Activated CD4-positive, alpha-beta T cell treated with anti-CD3 and anti-CD28 coated beads, Interleukin-10, Interleukin-2, amounts not matched to agents 100 ng/mL and 50 ng/mL, durations not matched to agents 16 hours and 8 hours (primary cell): ENCODE measurements around the gene ZNF443.
"Not testable (repeated sequence)": the region's sequence is repeated elsewhere in the genome, so short reads cannot be mapped to it uniquely, and the experiment has no call there.

ENCODE experiments used
- DNase-seq: peaks from one replicate; pipeline ENCODE4 v3.0.0-alpha.2; 2020

Gene ZNF443

GRCh38 chr19:12440541-12441316 is at the start of gene ZNF443:
Gene ZNF443 (minus strand): TSS chr19:12441021. CDS start chr19:12440914, 107 bp downstream.
- peak; percentile 99 for DNase-seq

DNA sequence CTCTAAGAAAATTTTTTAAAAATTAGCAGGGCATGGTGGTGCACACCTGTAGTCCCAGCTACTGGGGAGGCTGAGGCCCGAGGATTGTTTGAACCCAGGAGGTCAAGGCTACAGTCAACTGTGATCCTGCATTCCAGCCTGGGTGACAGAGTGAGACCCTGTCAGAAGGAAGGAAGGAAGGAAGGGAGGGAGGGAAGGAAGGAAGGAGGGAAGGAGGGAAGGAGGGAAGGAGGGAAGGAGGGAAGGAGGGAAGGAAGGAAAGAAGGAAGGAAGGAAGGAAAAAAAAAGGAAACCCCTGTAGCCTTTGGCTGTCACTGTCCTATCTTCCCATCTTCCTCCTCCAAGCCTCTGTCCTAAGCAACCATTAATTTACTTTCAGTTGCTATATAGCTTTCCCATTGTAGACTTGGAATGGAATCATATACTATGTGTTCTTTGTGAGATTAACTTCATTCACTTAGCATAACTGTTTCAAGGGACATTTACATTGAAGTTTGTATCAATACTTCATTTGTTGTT is 45.5 kb upstream of the ZNF443 start:
- not testable (repeated sequence) for DNase-seq

GRCh38 chr19:12485571-12485970 is 44.8 kb upstream of the ZNF443 start:
- DNase-seq = no peak

GRCh38 chr19:12485052-12485416 is 44.2 kb upstream of the ZNF443 start:
- DNase-seq = no peak

- DNase-seq = peak; percentile 90
Observed at GRCh38 chr19:12484371-12485051, 43.7 kb upstream of the ZNF443 start, which contains the start of gene ZNF709. Gene ZNF709 (minus strand): TSS chr19:12484816. CDS start chr19:12484657, 159 bp downstream.

- no peak for DNase-seq
Observed at GRCh38 chr19:12484011-12484370, 43.2 kb upstream of the ZNF443 start.

DNA sequence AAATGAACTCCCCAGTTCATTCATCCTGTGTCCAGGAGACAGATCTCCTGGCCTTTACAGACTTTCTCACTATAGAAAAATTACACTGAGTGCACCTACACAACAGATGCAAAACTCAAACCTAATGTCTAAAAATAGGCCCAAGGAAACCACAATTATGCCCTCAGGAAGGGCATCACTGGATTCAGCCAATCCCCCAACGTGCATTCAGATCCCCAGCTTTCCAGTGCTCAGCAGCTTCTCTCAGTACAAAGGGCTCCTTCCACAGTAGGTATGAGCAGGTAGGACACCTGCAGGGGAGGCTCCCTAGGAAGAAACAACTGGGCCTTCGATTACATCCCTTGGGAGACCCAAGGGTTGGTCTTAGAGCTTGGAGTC is 41.7 kb upstream of the ZNF443 start:
- DNase-seq = no peak

- no peak for DNase-seq
Observed at GRCh38 chr19:12481781-12482508, 41.1 kb upstream of the ZNF443 start.

GRCh38 chr19:12478234-12478941 is 37.6 kb upstream of the ZNF443 start:
- DNase-seq = no peak

DNA sequence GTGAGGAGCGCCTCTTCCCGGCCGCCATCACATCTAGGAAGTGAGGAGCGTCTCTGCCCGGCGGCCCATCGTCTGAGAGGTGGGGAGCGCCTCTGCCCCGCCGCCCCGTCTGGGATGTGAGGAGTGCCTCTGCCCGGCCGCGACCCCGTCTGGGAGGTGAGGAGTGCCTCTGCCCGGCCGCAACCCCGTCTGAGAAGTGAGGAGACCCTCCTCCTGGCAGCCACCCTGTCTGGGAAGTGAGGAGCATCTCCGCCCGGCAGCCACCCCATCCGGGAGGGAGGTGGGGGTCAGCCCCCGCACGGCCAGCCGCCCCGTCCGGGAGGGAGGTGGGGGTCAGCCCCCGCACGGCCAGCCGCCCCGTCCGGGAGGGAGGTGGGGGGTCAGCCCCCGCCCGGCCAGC is 26.8 kb upstream of the ZNF443 start:
- DNase-seq = not testable (repeated sequence)

DNA sequence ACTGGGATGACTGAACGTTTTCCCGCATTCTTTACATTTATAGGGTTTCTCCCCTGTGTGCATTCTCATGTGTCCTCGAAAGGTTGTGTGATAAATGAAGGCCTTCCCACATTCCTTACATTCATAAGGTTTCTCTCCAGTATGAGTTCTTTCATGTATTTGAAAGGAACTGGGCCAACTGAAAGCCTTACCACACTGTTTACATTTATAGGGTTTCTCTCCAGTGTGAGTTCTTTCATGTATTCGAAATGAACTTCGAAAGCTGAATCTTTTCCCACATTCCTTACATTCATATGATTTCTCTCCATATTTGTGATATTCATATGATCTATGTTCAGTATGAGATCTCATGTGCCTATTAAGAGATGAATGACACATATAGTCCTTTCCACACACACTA is 24.4 kb upstream of the ZNF443 start:
- no peak for DNase-seq

- no peak for DNase-seq
Observed at GRCh38 chr19:12464769-12465168, 23.9 kb upstream of the ZNF443 start.

DNA sequence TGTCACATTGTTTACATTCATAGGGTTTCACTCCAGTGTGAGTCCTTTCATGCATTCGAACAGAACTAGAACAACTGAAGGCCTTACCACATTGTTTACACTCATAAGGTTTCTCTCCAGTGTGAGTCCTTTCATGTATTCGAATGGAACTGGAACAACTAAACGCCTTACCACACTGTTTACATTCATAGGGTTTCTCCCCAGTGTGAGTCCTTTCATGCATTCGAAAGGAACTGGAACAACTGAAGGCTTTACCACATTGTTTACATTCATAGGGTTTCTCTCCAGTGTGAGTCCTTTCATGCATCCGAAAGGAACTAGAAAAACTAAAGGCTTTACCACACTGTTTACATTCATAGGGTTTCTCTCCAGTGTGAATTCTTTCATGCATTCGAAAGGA is 23.3 kb upstream of the ZNF443 start:
- not testable (repeated sequence) for DNase-seq

DNA sequence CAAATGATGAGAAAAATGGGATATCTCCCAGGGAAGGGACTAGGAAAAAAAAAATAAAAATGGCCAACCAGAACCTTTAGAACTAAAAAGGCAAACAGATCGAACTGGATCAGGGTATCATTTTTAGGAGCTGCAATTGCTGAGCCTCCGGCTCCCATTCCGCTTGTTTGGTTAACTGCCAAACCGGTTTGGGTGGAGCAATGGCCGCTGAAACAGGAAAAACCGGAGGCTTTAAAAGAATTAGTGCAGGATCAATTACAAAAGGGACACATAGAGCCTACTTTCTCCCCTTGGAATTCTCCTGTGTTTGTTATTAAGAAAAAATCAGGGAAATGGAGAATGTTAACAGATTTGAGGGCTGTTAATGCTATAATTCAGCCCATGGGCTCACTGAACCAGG is 12.7 kb upstream of the ZNF443 start:
- no peak for DNase-seq

DNA sequence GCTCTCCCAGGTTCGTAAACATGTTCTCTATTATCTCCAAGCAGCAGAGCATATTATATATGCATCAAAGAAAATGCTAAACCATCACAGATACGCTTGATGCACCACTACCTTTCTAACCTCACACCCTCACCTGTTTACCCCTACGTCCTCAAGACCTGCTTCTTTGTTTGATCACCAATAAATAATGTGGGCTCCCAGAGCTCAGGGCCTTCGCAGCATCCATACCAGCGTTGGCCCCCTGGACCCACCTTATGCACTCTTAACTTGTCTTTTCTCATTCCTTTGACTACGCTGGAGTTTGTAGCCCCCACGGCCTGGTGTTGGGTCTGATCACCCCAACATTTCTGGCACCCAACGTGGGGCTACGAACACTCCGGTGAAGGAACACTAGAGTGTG is 10.0 kb upstream of the ZNF443 start:
- no peak for DNase-seq

DNA sequence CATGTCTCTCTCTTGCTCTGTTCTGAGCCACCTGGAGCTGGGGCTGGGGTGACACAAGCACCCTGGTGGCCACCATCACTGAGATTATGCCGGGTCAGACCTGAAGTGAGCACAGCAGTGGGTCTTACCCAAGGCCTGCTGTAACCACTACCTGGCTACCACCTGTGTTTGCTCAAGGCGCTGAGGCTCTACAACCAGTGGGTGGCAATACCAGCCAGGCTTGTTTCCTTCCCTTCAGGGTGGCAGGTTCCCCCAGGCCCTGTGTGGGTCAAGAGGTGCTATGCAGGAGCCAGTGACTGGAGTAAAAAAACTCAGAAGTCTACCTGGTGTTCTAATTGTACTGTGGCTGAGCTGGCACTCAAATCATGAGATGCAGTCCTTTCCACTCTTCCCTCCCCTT is 8.0 kb upstream of the ZNF443 start:
- no peak for DNase-seq

DNA sequence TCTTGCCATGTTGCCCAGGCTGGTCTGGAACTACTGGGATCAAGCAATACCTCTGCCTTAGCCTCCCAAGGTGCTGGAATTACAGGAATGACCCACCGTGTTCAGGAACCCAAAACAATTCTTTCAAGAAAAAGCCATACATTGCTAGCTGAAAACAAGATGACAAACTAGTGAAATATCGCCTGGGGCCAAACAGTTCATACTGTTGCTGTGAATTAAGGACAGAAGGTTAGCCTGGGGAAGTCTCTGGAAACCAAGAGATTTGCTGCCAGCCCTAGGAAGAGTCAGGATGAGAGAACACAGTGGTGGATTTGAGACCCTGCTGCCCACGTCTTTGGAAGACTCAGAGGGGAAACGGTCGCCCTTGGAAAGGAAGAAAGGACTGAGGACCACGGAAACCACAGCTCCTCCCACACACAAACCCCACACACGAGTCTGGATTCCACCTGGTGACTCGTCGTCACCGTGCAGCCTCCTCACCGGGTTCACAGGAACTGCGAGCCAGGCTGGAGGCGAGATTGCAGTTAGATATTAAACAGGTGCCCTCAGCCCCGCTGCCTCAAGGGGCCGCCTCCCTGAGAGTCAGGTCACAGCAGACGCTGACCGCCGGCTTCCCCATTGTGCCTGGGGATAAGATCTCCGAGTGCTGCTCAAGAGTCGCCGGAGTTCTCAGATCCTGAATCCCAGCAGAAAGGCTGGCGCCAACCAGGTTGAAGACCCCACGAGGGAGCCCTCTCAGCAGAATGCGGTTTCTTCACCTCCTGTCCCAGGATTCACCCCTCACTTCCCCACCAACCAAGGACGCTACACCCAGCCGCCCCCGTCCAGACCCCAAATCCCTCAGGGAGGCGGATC is 908 bp downstream of the ZNF443 start:
- peak; percentile 32 for DNase-seq

GRCh38 chr19:12430726-12431299 is 10.0 kb downstream of the ZNF443 start:
- not testable (repeated sequence) for DNase-seq

DNA sequence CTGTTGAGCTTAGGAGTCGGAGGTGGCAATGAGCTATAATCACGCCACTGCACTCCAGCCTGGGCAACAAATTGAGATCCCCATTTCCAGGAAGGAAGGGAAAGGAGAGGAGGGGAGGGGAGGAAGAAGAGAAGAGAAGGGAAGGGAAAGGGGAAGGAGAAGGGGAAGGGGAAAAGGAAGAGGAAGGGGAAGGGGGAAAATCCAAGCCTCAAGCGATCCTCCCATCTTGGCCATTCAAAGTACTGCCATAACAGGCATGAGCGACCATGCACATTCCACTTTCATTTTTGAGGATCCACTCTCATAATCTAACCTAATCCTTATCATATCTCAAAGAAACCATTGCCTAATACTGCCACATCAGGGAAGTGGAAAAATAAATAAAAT is 14.9 kb downstream of the ZNF443 start:
- no peak for DNase-seq

DNA sequence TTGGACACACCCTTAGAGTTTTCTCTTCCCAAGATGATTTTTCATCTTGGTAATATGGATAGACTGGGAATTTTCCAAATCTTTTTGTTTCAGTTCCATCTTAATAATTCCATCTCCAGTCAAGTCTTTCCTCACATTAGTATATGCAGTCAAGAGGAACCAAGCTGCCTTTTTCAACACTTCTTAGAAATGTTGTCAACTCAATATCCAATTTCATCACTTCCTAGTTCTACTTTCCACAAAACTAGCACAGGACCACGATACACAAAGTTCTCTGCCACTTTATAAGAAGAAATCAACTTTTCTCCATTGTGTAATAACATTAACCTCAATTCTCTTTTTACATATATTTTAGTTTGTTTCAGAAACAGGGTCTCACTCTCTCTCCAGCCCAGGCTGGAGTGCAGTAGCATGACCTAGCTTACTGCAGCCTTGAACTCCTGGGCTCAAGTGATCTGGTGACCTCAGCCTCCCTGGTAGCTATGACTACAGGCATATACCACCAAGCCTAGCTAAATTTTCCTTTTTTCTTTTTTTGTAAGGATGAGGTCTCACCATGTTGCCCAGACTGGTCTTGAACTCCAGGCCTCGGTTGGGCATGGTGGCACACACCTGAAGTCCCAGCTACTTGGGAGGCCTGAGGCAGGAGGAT is 15.5 kb downstream of the ZNF443 start:
- DNase-seq = no peak

DNA sequence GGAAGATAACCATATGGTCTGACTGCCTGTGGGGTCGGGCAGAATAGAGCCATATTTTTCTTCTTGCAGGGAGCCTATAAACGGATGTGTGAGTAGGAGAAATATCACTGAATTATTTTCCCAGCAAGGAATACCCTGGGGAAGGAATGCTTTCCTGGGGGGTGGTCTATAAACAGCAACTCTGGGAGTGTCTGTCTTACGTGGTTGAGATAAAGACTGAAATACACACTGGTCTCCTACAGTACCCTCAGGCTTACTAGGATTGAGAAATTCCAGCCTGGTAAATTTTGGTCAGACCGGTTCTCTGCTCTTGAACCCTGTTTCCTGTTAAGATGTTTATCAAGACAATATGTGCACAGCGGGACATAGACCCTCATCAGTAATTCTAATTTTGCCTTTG is 23.5 kb downstream of the ZNF443 start:
- not testable (repeated sequence) for DNase-seq
